Dermis microvascular lymphatic vessel endothelial cell (primary cell): ENCODE data around the gene NAA25. TPM values are rescaled to one million over a fixed set of nuclear protein-coding genes. Genes with fewer than 3 reads are reported as not detected.

ENCODE experiments used
- DNase-seq, 2 donors: peaks; one replicate each; pipeline versions ENCODE4 v3.0.0 to v3.0.0-alpha.2; 2010; ENCODE audit warnings: low read depth in 2 of 2
- total RNA-seq: library from RNA; depleted of rRNA; stranded (reverse); fragments of >200 nt; gene quantifications from 2 replicates; pipeline ENCODE4 v1.2.1, GENCODE V29; 2014

NAA25 gene
- total RNA-seq, 1 donor from 2014 or later = 14.2 TPM

DNA sequence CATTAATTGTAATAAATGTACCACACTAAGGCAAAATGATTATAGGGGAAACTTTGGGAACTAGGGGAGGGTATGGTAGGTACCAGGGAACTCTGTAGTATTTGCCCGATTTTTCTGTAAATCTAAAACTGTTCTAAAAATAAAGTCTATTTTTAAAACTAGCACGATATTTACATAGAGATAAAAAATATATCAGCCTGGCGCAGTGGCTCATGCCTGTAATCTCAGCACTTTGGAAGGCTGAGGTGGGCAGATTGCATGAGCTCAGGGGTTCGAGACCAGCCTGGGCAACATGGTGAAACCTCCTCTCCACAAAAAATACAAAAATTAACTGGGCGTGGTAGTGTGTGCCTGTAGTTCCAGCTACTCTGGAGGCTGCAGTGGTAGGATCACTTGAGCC, 128.0 kb downstream of the NAA25 start:
- no peak for DNase-seq

DNA sequence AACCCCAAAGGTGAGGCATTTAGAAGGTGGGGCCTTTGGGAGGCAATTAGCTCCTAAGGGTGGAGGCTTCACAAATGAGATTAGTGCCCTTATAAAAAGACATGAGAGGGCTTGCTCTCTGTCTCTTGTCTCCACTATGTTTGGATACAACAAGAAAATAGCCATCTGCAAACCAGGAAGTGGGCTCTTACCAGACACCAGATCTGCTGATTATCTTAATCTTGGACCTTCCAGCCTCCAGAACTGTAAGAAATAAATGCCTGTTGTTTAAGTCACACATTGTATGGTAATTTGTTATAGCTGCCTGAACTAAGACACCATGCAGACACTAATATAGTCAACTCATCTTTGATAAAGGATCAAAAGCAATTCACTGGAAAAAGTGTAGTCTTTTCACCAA, 130.0 kb downstream of the NAA25 start:
- DNase-seq = no peak

DNA sequence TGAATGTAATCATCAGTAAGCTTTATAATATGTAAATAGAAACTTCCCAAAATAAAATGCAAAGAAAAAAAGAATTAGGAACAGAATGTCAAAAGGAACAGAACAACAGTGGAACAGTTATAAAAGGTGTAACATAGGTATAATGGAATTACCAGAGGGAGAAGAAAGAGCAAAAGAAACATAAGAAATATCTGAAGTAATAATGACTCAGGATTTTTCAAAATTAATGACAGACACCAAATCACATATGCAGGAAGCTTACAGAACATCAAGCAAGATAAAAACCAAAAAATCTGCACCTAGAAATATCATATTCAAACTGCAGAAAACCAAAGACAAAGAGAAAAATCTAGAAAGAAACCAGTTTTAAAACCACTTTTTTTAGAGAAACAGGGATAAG, 131.7 kb downstream of the NAA25 start:
- DNase-seq = no peak

Other genes with a start within 250 kb of the NAA25 start
- gene TMEM116, start 95.6 kb downstream of the NAA25 start, total RNA-seq = 3.0 and 4.3 TPM in 2 replicates
- 71.8 and 76.3 TPM in 2 replicates for gene ERP29, start 95.4 kb downstream of the NAA25 start, total RNA-seq
- gene TRAFD1, start 16.8 kb upstream of the NAA25 start, total RNA-seq = 23.7 and 36.4 TPM in 2 replicates